Colonic mucosa (tissue), 4 donors: ENCODE data around the gene RCN1. TPM values are rescaled to one million over a fixed set of nuclear protein-coding genes. Genes with fewer than 3 reads are reported as not detected.
"Not testable (repeated sequence)": the region's sequence is repeated elsewhere in the genome, so short reads cannot be mapped to it uniquely, and the experiment has no call there.

Source experiments
- DNase-seq: peaks from one replicate; pipeline ENCODE4 v3.0.0-alpha.2; 2020
- H3K27ac ChIP-seq: fragments of 200-600 bp; one replicate; pipeline ENCODE4 v1.8.0; 2021
- H3K27me3 ChIP-seq: fragments of 200-600 bp; one replicate; pipeline ENCODE4 v1.8.0; 2021
- H3K36me3 ChIP-seq: fragments of 200-600 bp; one replicate; pipeline ENCODE4 v1.8.0; 2021
- H3K4me1 ChIP-seq: fragments of 200-600 bp; one replicate; pipeline ENCODE4 v1.8.0; 2021; ENCODE audit warnings: mild to moderate bottlenecking
- H3K4me3 ChIP-seq: fragments of 200-600 bp; one replicate; pipeline ENCODE4 v1.8.0; 2021
- H3K9ac ChIP-seq, 2 donors: one replicate each; pipeline ENCODE4 v1.7.0; 2013; ENCODE audit warnings: control low read depth in 2 of 2, low read depth in 2 of 2, low read length in 2 of 2
- H3K9me3 ChIP-seq: fragments of 200-600 bp; one replicate; pipeline ENCODE4 v1.8.0; 2021
- CTCF ChIP-seq: fragments of 200-600 bp; IDR thresholded peaks from one replicate; pipeline ENCODE4 v1.8.0; 2022; ENCODE audit warnings: antibody characterized with exemption, mild to moderate bottlenecking
- intact Hi-C: fragments of 100-400 bp; cut with DNase I; formaldehyde crosslinking; loops from one replicate; pipeline ENCODE4 v1.14.1; 2022
- total RNA-seq, 2 donors: library from RNA; stranded (reverse); fragmentation: NEBNext Ultra II Directional in 1 of 2; extraction: Animal tissue kit (Norgen Biotek cat#: 25700) in 1 of 2; gene quantifications; one replicate each; pipeline ENCODE4 v1.2.1, GENCODE V29; 2021
- donor health status: healthy.
- donor health status: DM: no; HTN: no; CAD: no.
- donor health status: DM: no; HTN: no; CAD: no.

The RCN1 gene
- total RNA-seq, 2 donors from 2014 or later, result 51.0 to 52.7 TPM

GRCh38 chr11:32062540-32062939 is 28.3 kb upstream of the RCN1 start:
- H3K27ac ChIP-seq, result no peak overlapping the region
- no peak for DNase-seq
- H3K9ac ChIP-seq, result no peak overlapping the region
- no peak overlapping the region for H3K4me3 ChIP-seq
- no peaks in the 10 kb centered on the region for H3K4me1 ChIP-seq
- intact Hi-C loops, result no loop called here
- H3K36me3 ChIP-seq, result no peaks in the 10 kb centered on the region
- no peak for TF ChIP-seq CTCF
- H3K27me3 ChIP-seq, result no peaks in the 10 kb centered on the region
- H3K9me3 ChIP-seq, result no peaks in the 10 kb centered on the region

- H3K36me3 ChIP-seq, H3K27me3 ChIP-seq, H3K9ac ChIP-seq, H3K27ac ChIP-seq, intact Hi-C loops, H3K4me1 ChIP-seq, H3K9me3 ChIP-seq, H3K4me3 ChIP-seq, DNase-seq: not testable (repeated sequence)
Measured at GRCh38 chr11:32063031-32063430, 27.8 kb upstream of the RCN1 start.

- no peak overlapping the region for H3K4me3 ChIP-seq
- intact Hi-C loops, result no loop called here
- H3K27me3 ChIP-seq, result no peaks in the 10 kb centered on the region
- no peak overlapping the region for H3K27ac ChIP-seq
- no peak overlapping the region for H3K9ac ChIP-seq
- H3K9me3 ChIP-seq, result no peaks in the 10 kb centered on the region
- DNase-seq, result no peak
- no peak for TF ChIP-seq CTCF
- no peaks in the 10 kb centered on the region for H3K4me1 ChIP-seq
- H3K36me3 ChIP-seq, result no peaks in the 10 kb centered on the region
Measured at GRCh38 chr11:32065865-32066629, 24.8 kb upstream of the RCN1 start.

- intact Hi-C loops, result no loop called here
- Histone ChIP-seq H3K4me3 (no peak overlapping the region), H3K9ac (no peak overlapping the region), H3K9me3 (no peaks in the 10 kb centered on the region), H3K4me1 (no peaks in the 10 kb centered on the region), H3K36me3 (no peaks in the 10 kb centered on the region), H3K27ac (no peak overlapping the region), H3K27me3 (no peaks in the 10 kb centered on the region)
- DNase-seq, result no peak
- TF ChIP-seq CTCF, result no peak
Measured at GRCh38 chr11:32068134-32068870, 22.6 kb upstream of the RCN1 start.

GRCh38 chr11:32069361-32070058 is 21.4 kb upstream of the RCN1 start:
- Histone ChIP-seq H3K27me3 (no peaks in the 10 kb centered on the region), H3K9me3 (no peaks in the 10 kb centered on the region), H3K4me1 (no peaks in the 10 kb centered on the region), H3K9ac (no peak overlapping the region), H3K36me3 (no peaks in the 10 kb centered on the region), H3K4me3 (no peak overlapping the region), H3K27ac (no peak overlapping the region)
- DNase-seq, result no peak
- TF ChIP-seq CTCF, result no peak
- intact Hi-C loops, result no loop called here
